Prostate gland (tissue), 2 donors: ENCODE data around the gene SMG6.

Experiments used
- CTCF ChIP-seq, 4 experiments: fragments of 200-600 bp in 2 of 4; fragments of 450-650 bp in 2 of 4; sonication (generic) in 2 of 4; IDR thresholded peaks; 1 replicate in 3 of 4; 2 replicates in 1 of 4; pipeline ENCODE4 v1.5.1; 2016 to 2019; ENCODE audit warnings: antibody characterized with exemption in 4 of 4, mild to moderate bottlenecking in 2 of 4, moderate library complexity in 2 of 4
- POLR2A ChIP-seq: fragments of 450-650 bp; IDR thresholded peaks from one replicate; pipeline ENCODE4 v1.6.1; 2016; ENCODE audit warnings: antibody characterized with exemption, mild to moderate bottlenecking
- POLR2AphosphoS5 ChIP-seq: sonication (generic); formaldehyde crosslinking; IDR thresholded peaks from one replicate; pipeline ENCODE4 v1.6.1; 2017; ENCODE audit warnings: antibody characterized with exemption

DNA sequence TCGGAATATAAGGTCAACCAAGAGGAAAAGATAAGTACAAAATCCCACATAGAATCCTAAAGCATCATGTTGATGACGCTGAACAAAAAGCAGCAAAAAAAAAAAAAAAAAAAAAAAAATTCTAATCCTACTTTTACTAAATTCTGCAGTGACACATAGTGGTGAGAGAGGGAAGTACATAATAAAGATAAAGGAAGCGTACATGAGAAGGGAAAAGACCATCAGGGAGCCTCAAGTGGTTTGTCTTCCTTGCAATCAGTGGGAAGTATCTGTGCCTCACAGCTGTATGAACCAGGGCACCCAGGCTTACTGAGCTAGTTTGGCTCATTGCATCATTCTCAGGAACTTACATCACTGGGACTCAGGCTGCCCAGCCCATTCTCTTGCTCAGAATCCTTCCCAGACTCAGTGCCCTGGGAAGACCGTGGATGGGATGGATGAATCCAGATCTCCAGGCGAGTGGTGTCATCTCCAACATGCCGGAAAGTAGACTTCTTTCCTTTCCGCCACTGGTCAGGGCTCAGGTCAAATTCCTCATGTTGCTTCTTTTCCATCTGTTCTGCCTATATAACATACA, 21.2 kb downstream of the SMG6 start:
- TF ChIP-seq CTCF (IDR thresholded peaks at IDR 0.05) (peak in 3 of 4 experiments; percentile 57 to 63 (median 60)), POLR2A (no peak), POLR2AphosphoS5 (no peak)
